Measurements from ENCODE around the gene CRISPLD2. TPM values are rescaled to one million over a fixed set of nuclear protein-coding genes. Genes with fewer than 3 reads are reported as not detected.

CRISPLD2 gene
- total and polyA plus RNA-seq, 9 of the 15 experiments (the other 6 are each of a cell fraction or from before 2014, with no cell fraction given): 0.03 to 0.24 (median 0.04) TPM; not detected in 4

- no peak for TF ChIP-seq HOMEZ (CRISPR knock-in tag; IDR thresholded peaks at IDR 0.05)
- TF ChIP-seq POLR3A (IDR thresholded peaks at IDR 0.05; ENCODE audit: borderline replicate concordance, extremely low read depth, insufficient read depth, insufficient read length): no peak
- no peak for TF ChIP-seq EWSR1 (IDR thresholded peaks at IDR 0.05; ENCODE audit: borderline replicate concordance, low read depth, partially characterized antibody)
- TF ChIP-seq GTF2B (IDR thresholded peaks at IDR 0.05; ENCODE audit: extremely low read depth, insufficient read length): no peak
- no peak for TF ChIP-seq NFIC (IDR thresholded peaks at IDR 0.05)
- TF ChIP-seq, protein P1, sequence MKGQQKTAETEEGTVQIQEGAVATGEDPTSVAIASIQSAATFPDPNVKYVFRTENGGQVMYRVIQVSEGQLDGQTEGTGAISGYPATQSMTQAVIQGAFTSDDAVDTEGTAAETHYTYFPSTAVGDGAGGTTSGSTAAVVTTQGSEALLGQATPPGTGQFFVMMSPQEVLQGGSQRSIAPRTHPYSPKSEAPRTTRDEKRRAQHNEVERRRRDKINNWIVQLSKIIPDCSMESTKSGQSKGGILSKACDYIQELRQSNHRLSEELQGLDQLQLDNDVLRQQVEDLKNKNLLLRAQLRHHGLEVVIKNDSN (CRISPR knock-in tag; IDR thresholded peaks at IDR 0.05): no peak
- TF ChIP-seq MTA2 (IDR thresholded peaks at IDR 0.05; ENCODE audit: low read depth): no peak
- TF ChIP-seq U2AF1 (optimal IDR thresholded peaks at IDR 0.05; ENCODE audit: low read depth, low read length): no peak
- TF ChIP-seq, protein P2, sequence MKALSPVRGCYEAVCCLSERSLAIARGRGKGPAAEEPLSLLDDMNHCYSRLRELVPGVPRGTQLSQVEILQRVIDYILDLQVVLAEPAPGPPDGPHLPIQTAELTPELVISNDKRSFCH (CRISPR knock-in tag; IDR thresholded peaks at IDR 0.05): no peak
- TF ChIP-seq, protein P2 (tag; IDR thresholded peaks at IDR 0.05): no peak
- no peak for TF ChIP-seq MXD1 (CRISPR knock-in tag; IDR thresholded peaks at IDR 0.05; ENCODE audit: borderline replicate concordance, poor library complexity, severe bottlenecking)
- TF ChIP-seq SMARCA4 (IDR thresholded peaks at IDR 0.05): peak; percentile 83
- TF ChIP-seq SP2 (IDR thresholded peaks at IDR 0.05; ENCODE audit: extremely low read depth, low read depth, low read length, poor library complexity, severe bottlenecking): no peak
- TF ChIP-seq JUN (IDR thresholded peaks at IDR 0.05; ENCODE audit: borderline replicate concordance, low read depth, low read length): peak; percentile 94
- no peak for TF ChIP-seq JUN (CRISPR knock-in tag; IDR thresholded peaks at IDR 0.05; ENCODE audit: borderline replicate concordance)
- no peak for TF ChIP-seq RBM14 (IDR thresholded peaks at IDR 0.05; ENCODE audit: borderline replicate concordance, insufficient read depth, low read depth, low read length)
- TF ChIP-seq, protein P3, sequence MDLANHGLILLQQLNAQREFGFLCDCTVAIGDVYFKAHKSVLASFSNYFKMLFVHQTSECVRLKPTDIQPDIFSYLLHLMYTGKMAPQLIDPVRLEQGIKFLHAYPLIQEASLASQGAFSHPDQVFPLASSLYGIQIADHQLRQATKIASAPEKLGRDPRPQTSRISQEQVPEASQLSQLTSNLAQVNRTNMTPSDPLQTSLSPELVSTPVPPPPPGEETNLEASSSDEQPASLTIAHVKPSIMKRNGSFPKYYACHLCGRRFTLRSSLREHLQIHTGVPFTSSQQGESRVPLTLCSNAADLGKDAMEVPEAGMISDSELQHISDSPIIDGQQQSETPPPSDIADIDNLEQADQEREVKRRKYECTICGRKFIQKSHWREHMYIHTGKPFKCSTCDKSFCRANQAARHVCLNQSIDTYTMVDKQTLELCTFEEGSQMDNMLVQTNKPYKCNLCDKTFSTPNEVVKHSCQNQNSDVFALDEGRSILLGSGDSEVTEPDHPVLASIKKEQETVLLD (IDR thresholded peaks at IDR 0.05): no peak
- TF ChIP-seq, protein P4, sequence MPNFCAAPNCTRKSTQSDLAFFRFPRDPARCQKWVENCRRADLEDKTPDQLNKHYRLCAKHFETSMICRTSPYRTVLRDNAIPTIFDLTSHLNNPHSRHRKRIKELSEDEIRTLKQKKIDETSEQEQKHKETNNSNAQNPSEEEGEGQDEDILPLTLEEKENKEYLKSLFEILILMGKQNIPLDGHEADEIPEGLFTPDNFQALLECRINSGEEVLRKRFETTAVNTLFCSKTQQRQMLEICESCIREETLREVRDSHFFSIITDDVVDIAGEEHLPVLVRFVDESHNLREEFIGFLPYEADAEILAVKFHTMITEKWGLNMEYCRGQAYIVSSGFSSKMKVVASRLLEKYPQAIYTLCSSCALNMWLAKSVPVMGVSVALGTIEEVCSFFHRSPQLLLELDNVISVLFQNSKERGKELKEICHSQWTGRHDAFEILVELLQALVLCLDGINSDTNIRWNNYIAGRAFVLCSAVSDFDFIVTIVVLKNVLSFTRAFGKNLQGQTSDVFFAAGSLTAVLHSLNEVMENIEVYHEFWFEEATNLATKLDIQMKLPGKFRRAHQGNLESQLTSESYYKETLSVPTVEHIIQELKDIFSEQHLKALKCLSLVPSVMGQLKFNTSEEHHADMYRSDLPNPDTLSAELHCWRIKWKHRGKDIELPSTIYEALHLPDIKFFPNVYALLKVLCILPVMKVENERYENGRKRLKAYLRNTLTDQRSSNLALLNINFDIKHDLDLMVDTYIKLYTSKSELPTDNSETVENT (CRISPR knock-in tag; IDR thresholded peaks at IDR 0.05): no peak
These were observed 62.1 kb downstream of the CRISPLD2 start (continued) for GRCh38 chr16:84881702-84882521.
